Liver (tissue), 9 donors: ENCODE measurements around the gene DBI. TPM values are rescaled to one million over a fixed set of nuclear protein-coding genes. Genes with fewer than 3 reads are reported as not detected.

Source experiments
- DNase-seq: peaks from one replicate; pipeline ENCODE4 v3.0.0-alpha.2; 2017; ENCODE audit warnings: low spot score
- H3K27ac ChIP-seq, 2 donors: one replicate each; pipeline ENCODE4 v1.7.0; 2013; ENCODE audit warnings: inconsistent platforms in 2 of 2, low read length in 2 of 2, control low read depth in 1 of 2, low read depth in 1 of 2, mild to moderate bottlenecking in 1 of 2
- H3K27me3 ChIP-seq, 4 donors: one replicate each; pipeline versions ENCODE4 v1.6.1 to v1.7.0; 2013; ENCODE audit warnings: low read length in 3 of 4, inconsistent platforms in 1 of 4, mild to moderate bottlenecking in 1 of 4, moderate library complexity in 1 of 4; ENCODE audit not compliant: control insufficient read depth in 4 of 4, insufficient read depth in 4 of 4
- H3K36me3 ChIP-seq, 4 donors: one replicate each; pipeline versions ENCODE4 v1.6.1 to v1.7.0; 2013; ENCODE audit warnings: low read length in 3 of 4, mild to moderate bottlenecking in 3 of 4, low read depth in 1 of 4, moderate library complexity in 1 of 4; ENCODE audit not compliant: control insufficient read depth in 4 of 4, insufficient read depth in 3 of 4
- H3K4me1 ChIP-seq, 4 donors: one replicate each; pipeline versions ENCODE4 v1.6.1 to v1.7.0; 2013; ENCODE audit warnings: low read length in 3 of 4, mild to moderate bottlenecking in 3 of 4, moderate library complexity in 1 of 4; ENCODE audit not compliant: control insufficient read depth in 4 of 4, insufficient read depth in 4 of 4
- H3K4me3 ChIP-seq, 3 donors: one replicate each; pipeline versions ENCODE4 v1.6.1 to v1.7.0; 2013; ENCODE audit warnings: low read length in 3 of 3, control low read depth in 1 of 3, low read depth in 1 of 3, mild to moderate bottlenecking in 1 of 3
- H3K9ac ChIP-seq, 2 donors: one replicate each; pipeline ENCODE4 v1.7.0; 2013; ENCODE audit warnings: low read length in 2 of 2, mild to moderate bottlenecking in 2 of 2, moderate library complexity in 2 of 2, control low read depth in 1 of 2, low read depth in 1 of 2
- H3K9me3 ChIP-seq, 4 donors: one replicate each; pipeline versions ENCODE4 v1.6.1 to v1.7.0; 2013; ENCODE audit warnings: low read length in 3 of 4; ENCODE audit not compliant: control insufficient read depth in 4 of 4
- EGR1 ChIP-seq, 2 donors: IDR thresholded peaks; 2 replicates each; pipeline ENCODE4 v1.6.1; 2016 to 2018; ENCODE audit warnings: antibody characterized with exemption in 2 of 2, low read depth in 2 of 2
- FOXA1 ChIP-seq: IDR thresholded peaks from 2 replicates; pipeline ENCODE4 v1.6.1; 2016; ENCODE audit warnings: antibody characterized with exemption
- FOXA2 ChIP-seq: IDR thresholded peaks from 2 replicates; pipeline ENCODE4 v1.6.1; 2016; ENCODE audit warnings: antibody characterized with exemption
- GABPA ChIP-seq, 2 donors: IDR thresholded peaks in 1 of 2; conservative IDR thresholded peaks in 1 of 2; 2 replicates each; pipeline ENCODE4 v1.6.1; 2016; ENCODE audit warnings: antibody characterized with exemption in 2 of 2, mild to moderate bottlenecking in 1 of 2, moderate library complexity in 1 of 2
- HNF4A ChIP-seq, 2 donors: conservative IDR thresholded peaks; 2 replicates each; pipeline ENCODE4 v1.6.1; 2016; ENCODE audit warnings: antibody characterized with exemption in 2 of 2, mild to moderate bottlenecking in 2 of 2
- HNF4G ChIP-seq: IDR thresholded peaks from 2 replicates; pipeline ENCODE4 v1.6.1; 2016; ENCODE audit warnings: antibody characterized with exemption
- JUND ChIP-seq, 2 donors: IDR thresholded peaks; 2 replicates each; pipeline ENCODE4 v1.6.1; 2016; ENCODE audit warnings: antibody characterized with exemption in 2 of 2
- MAX ChIP-seq: IDR thresholded peaks from 2 replicates; pipeline ENCODE4 v1.6.1; 2016; ENCODE audit warnings: antibody characterized with exemption
- NR2F2 ChIP-seq: IDR thresholded peaks from 2 replicates; pipeline ENCODE4 v1.6.1; 2016; ENCODE audit warnings: antibody characterized with exemption
- RAD21 ChIP-seq, 2 donors: IDR thresholded peaks; 2 replicates each; pipeline ENCODE4 v1.6.1; 2016; ENCODE audit warnings: antibody characterized with exemption in 2 of 2, mild to moderate bottlenecking in 2 of 2
- REST ChIP-seq: IDR thresholded peaks from 2 replicates; pipeline ENCODE4 v1.6.1; 2016; ENCODE audit warnings: antibody characterized with exemption, mild to moderate bottlenecking
- RXRA ChIP-seq, 2 donors: IDR thresholded peaks; 2 replicates each; pipeline ENCODE4 v1.6.1; 2017 to 2018; ENCODE audit warnings: antibody characterized with exemption in 2 of 2, mild to moderate bottlenecking in 1 of 2
- SP1 ChIP-seq: IDR thresholded peaks from 2 replicates; pipeline ENCODE4 v1.6.1; 2018; ENCODE audit warnings: antibody characterized with exemption, mild to moderate bottlenecking
- TAF1 ChIP-seq: conservative IDR thresholded peaks from 2 replicates; pipeline ENCODE4 v1.6.1; 2016; ENCODE audit warnings: antibody characterized with exemption, mild to moderate bottlenecking
- YY1 ChIP-seq: IDR thresholded peaks from 2 replicates; pipeline ENCODE4 v1.6.1; 2016; ENCODE audit warnings: antibody characterized with exemption, mild to moderate bottlenecking
- ZBTB33 ChIP-seq: IDR thresholded peaks from 2 replicates; pipeline ENCODE4 v1.6.1; 2016; ENCODE audit warnings: antibody characterized with exemption
- WGBS: extraction: QIAGEN DNeasy Blood & Tissue Kit; methylation state at CpG from one replicate; pipeline ENCODE4 v1.1.7; 2013; 5-methylcytosine and 5-hydroxymethylcytosine counted together
- polyA plus RNA-seq, 2 donors: library from polyadenylated mRNA; stranded (reverse) in 1 of 2; unstranded in 1 of 2; fragments of 200-250 nt in 1 of 2; fragments of >200 nt in 1 of 2; fragmentation: Nextera tagmentation in 1 of 2; extraction: Ambion mirVana in 1 of 2; gene quantifications; one replicate each; pipeline versions ENCODE4 v1.2.1 to v1.2.3, GENCODE V29; 2013 to 2015
- total RNA-seq, 2 donors: library from RNA; depleted of rRNA; stranded (reverse); fragments of >200 nt; gene quantifications; one replicate each; pipeline ENCODE4 v1.2.3, GENCODE V29; 2014
- TF ChIP-seq, protein P1 (sequence below): IDR thresholded peaks from 2 replicates; pipeline ENCODE4 v1.6.1; 2016; ENCODE audit warnings: antibody characterized with exemption
- TF ChIP-seq, protein P2 (sequence below): fragments of 150-350 bp; IDR thresholded peaks from 2 replicates; pipeline ENCODE4 v1.5.1; 2017; ENCODE audit warnings: improper control_type of control experiment, low read depth, low read length; ENCODE audit not compliant: missing input control
- donor health status: healthy.
- donor health status: healthy.
- donor health status: healthy.
- donor health status: healthy.
- donor health status: healthy.

DBI gene
- total and polyA plus RNA-seq, 4 donors = 134 to 900 (median 356) TPM

- 91% methylated on average over 3 of the region's 3 CpGs for WGBS
- H3K27me3 ChIP-seq = no peaks in the 10 kb centered on the region
- no peak overlapping the region for H3K27ac ChIP-seq
- H3K4me3 ChIP-seq = no peak overlapping the region
- H3K9ac ChIP-seq = no peak overlapping the region
- H3K4me1 ChIP-seq = peaks cover 0 to 9% (median 6%) of the 10 kb centered on the region in 4 donors
- no peak for DNase-seq
- H3K36me3 ChIP-seq = no peaks in the 10 kb centered on the region
- TF ChIP-seq TAF1 (no peak), REST (no peak), GABPA (IDR thresholded peaks at IDR 0.05 in 1 of 2, conservative IDR thresholded peaks at IDR 0.05 in 1 of 2) (no peak), ZBTB33 (no peak), EGR1 (IDR thresholded peaks at IDR 0.05; ENCODE audit: low read depth in 2 of 2) (no peak)
- TF ChIP-seq, protein P1, sequence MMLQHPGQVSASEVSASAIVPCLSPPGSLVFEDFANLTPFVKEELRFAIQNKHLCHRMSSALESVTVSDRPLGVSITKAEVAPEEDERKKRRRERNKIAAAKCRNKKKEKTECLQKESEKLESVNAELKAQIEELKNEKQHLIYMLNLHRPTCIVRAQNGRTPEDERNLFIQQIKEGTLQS = no peak
- no peaks in the 10 kb centered on the region for H3K9me3 ChIP-seq
These were observed 27.4 kb downstream of the DBI start for GRCh38 chr2:119393971-119394748.

DNA sequence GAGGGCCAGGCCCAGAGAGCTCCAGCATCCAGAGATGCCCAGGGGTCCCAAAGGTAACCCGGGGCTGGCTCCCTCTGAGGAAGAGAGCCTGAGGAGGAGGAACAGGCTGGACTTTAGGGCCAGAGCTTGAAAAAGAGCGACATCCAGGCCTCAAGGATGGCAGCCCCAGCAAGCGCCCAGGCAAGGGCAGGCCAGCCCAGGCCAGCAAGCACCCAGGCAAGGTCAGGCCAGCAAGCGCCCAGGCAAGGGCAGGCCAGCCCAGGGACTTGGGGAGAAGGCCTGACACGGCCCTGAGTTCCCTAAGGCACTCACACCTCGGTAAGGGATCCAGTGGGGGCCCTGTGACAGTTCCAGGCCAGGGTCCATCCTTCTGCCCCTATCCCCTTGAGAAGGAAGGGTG is 30.4 kb downstream of the DBI start:
- no peaks in the 10 kb centered on the region for H3K9me3 ChIP-seq
- H3K27ac ChIP-seq = no peak overlapping the region
- WGBS = 96% methylated on average over 6 of the region's 6 CpGs
- no peaks in the 10 kb centered on the region for H3K27me3 ChIP-seq
- H3K4me1 ChIP-seq = peaks cover 0 to 2% (median 0%) of the 10 kb centered on the region in 4 donors
- no peak overlapping the region for H3K4me3 ChIP-seq
- no peak for DNase-seq
- no peak overlapping the region for H3K9ac ChIP-seq
- H3K36me3 ChIP-seq = no peaks in the 10 kb centered on the region
- no peak for TF ChIP-seq FOXA1
- no peak for TF ChIP-seq NR2F2
- TF ChIP-seq SP1 = no peak
- TF ChIP-seq HNF4A (conservative IDR thresholded peaks at IDR 0.05) = no peak
- no peak for TF ChIP-seq RXRA (IDR thresholded peaks at IDR 0.05)
- no peak for TF ChIP-seq MAX
- no peak for TF ChIP-seq JUND (IDR thresholded peaks at IDR 0.05)
- TF ChIP-seq YY1 = no peak
- no peak for TF ChIP-seq FOXA2
- no peak for TF ChIP-seq TAF1
- TF ChIP-seq RAD21 (IDR thresholded peaks at IDR 0.05) = no peak
- no peak for TF ChIP-seq ZBTB33
- TF ChIP-seq, protein P2, sequence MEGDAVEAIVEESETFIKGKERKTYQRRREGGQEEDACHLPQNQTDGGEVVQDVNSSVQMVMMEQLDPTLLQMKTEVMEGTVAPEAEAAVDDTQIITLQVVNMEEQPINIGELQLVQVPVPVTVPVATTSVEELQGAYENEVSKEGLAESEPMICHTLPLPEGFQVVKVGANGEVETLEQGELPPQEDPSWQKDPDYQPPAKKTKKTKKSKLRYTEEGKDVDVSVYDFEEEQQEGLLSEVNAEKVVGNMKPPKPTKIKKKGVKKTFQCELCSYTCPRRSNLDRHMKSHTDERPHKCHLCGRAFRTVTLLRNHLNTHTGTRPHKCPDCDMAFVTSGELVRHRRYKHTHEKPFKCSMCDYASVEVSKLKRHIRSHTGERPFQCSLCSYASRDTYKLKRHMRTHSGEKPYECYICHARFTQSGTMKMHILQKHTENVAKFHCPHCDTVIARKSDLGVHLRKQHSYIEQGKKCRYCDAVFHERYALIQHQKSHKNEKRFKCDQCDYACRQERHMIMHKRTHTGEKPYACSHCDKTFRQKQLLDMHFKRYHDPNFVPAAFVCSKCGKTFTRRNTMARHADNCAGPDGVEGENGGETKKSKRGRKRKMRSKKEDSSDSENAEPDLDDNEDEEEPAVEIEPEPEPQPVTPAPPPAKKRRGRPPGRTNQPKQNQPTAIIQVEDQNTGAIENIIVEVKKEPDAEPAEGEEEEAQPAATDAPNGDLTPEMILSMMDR = no peak
- TF ChIP-seq HNF4G = no peak
- TF ChIP-seq EGR1 (IDR thresholded peaks at IDR 0.05; ENCODE audit: low read depth in 2 of 2) = no peak
- TF ChIP-seq, protein P1 = no peak
- no peak for TF ChIP-seq GABPA (IDR thresholded peaks at IDR 0.05 in 1 of 2, conservative IDR thresholded peaks at IDR 0.05 in 1 of 2)
